Endothelial cell of umbilical vein (primary cell): ENCODE data around the gene DLL1. TPM values are rescaled to one million over a fixed set of nuclear protein-coding genes. Genes with fewer than 3 reads are reported as not detected.

Source experiments
- BruUV-seq: library from RNA; stranded (reverse); fragments of 400-500 nt; replicated peaks from 2 replicates; lab custom pipeline; 2021; lab: Mats Ljungman, UMichigan
- CTCF ChIA-PET: fragments of 300-600, 350-600 bp; sonication (Branson Sonifier 250); formaldehyde crosslinking; loops from one replicate; lab custom pipeline; 2021; ENCODE audit warnings: antibody characterized with exemption, inconsistent platforms; lab: Charles Lee
- POLR2A ChIA-PET: fragments of 300-600, 350-600 bp; sonication (Branson Sonifier 250); formaldehyde crosslinking; loops from one replicate; lab custom pipeline; 2021; ENCODE audit warnings: antibody characterized with exemption, inconsistent platforms; lab: Charles Lee
- DNase-seq: peaks from one replicate; pipeline ENCODE4 v3.0.0-alpha.2; 2011; ENCODE audit warnings: low read depth, low spot score
- FAIRE-seq: peaks from 2 replicates; lab custom pipeline; 2011; peaks lifted over from hg19 to GRCh38; lab: Jason Lieb, UNC
- H2AFZ ChIP-seq: 2 replicates; pipeline ENCODE4 v1.6.0; 2012; ENCODE audit warnings: low read depth, low read length, control low read depth, inconsistent platforms
- H3K27ac ChIP-seq: 2 replicates; pipeline ENCODE4 v1.5.1; 2011; ENCODE audit warnings: low read depth, mild to moderate bottlenecking, control low read depth, low read length, moderate library complexity; ENCODE audit not compliant: insufficient read depth
- H3K27me3 ChIP-seq, 2 experiments: 2 replicates each; pipeline versions ENCODE4 v1.6.0 to v1.6.1; 2011; ENCODE audit warnings: low read length in 2 of 2, mixed read lengths in 1 of 2; ENCODE audit not compliant: control insufficient read depth in 2 of 2, insufficient read depth in 2 of 2
- H3K36me3 ChIP-seq, 2 experiments: 2 replicates in 1 of 2; 3 replicates in 1 of 2; pipeline ENCODE4 v1.5.1; 2011; ENCODE audit warnings: low read length in 2 of 2, mild to moderate bottlenecking in 1 of 2, moderate library complexity in 1 of 2; ENCODE audit not compliant: control insufficient read depth in 2 of 2, insufficient read depth in 2 of 2; ENCODE audit errors: extremely low read depth in 1 of 2
- H3K4me1 ChIP-seq: 3 replicates; pipeline ENCODE4 v1.5.1; 2011; ENCODE audit warnings: mild to moderate bottlenecking, low read length; ENCODE audit not compliant: control insufficient read depth, insufficient read depth; ENCODE audit errors: extremely low read depth
- H3K4me2 ChIP-seq: 2 replicates; pipeline ENCODE4 v1.6.1; 2011; ENCODE audit warnings: low read length, control low read depth, mixed read lengths; ENCODE audit not compliant: insufficient read depth
- H3K4me3 ChIP-seq, 3 experiments: fragments of 200-600 bp in 1 of 3; sonication (generic), shearing (Covaris generic) in 1 of 3; replicated peaks in 1 of 3; 2 replicates each; pipeline ENCODE4 v1.5.1; 2011 to 2016; ENCODE audit warnings: control low read depth in 3 of 3, low read length in 3 of 3, mild to moderate bottlenecking in 2 of 3, inconsistent platforms in 1 of 3, low read depth in 1 of 3, moderate library complexity in 1 of 3; ENCODE audit not compliant: insufficient read depth in 1 of 3
- H3K79me2 ChIP-seq: 2 replicates; pipeline ENCODE4 v1.6.0; 2012; ENCODE audit warnings: low read length, inconsistent platforms; ENCODE audit not compliant: control insufficient read depth, insufficient read depth
- H3K9ac ChIP-seq: replicated peaks from 2 replicates; pipeline ENCODE3; 2011; ENCODE audit warnings: low read length, control low read depth; ENCODE audit not compliant: insufficient read depth; ENCODE audit errors: extremely low read depth
- H3K9me1 ChIP-seq: replicated peaks from 3 replicates; pipeline ENCODE4 v1.6.0; 2011; ENCODE audit warnings: mild to moderate bottlenecking, low read length; ENCODE audit not compliant: control insufficient read depth, insufficient read depth; ENCODE audit errors: extremely low read depth
- H3K9me3 ChIP-seq: replicated peaks from 2 replicates; pipeline ENCODE4 v1.5.1; 2012; ENCODE audit warnings: low read length, inconsistent platforms; ENCODE audit not compliant: control insufficient read depth, insufficient read depth
- H4K20me1 ChIP-seq: replicated peaks from 2 replicates; pipeline ENCODE3; 2011; ENCODE audit warnings: mild to moderate bottlenecking, low read length; ENCODE audit not compliant: control insufficient read depth, insufficient read depth; ENCODE audit errors: extremely low read depth
- EZH2 ChIP-seq: IDR thresholded peaks from 2 replicates; pipeline ENCODE4 v1.6.1; 2012; ENCODE audit warnings: borderline replicate concordance, low read depth, mild to moderate bottlenecking, moderate library complexity, low read length, inconsistent platforms; ENCODE audit not compliant: severe bottlenecking
- FOS ChIP-seq: IDR thresholded peaks from 2 replicates; pipeline ENCODE4 v1.6.1; 2011; ENCODE audit warnings: mild to moderate bottlenecking, low read length, moderate library complexity, borderline replicate concordance; ENCODE audit not compliant: insufficient read depth
- GATA2 ChIP-seq: IDR thresholded peaks from 2 replicates; pipeline ENCODE4 v1.7.0; 2011; ENCODE audit warnings: low read depth, mild to moderate bottlenecking, moderate library complexity, mixed read lengths, low read length; ENCODE audit not compliant: insufficient read length, insufficient read depth
- JUN ChIP-seq: IDR thresholded peaks from 2 replicates; pipeline ENCODE4 v1.6.1; 2011; ENCODE audit warnings: borderline replicate concordance, low read depth; ENCODE audit not compliant: insufficient read length, insufficient read depth
- MAX ChIP-seq: IDR thresholded peaks from 2 replicates; pipeline ENCODE4 v1.6.1; 2011; ENCODE audit not compliant: insufficient read depth, insufficient read length
- MYC ChIP-seq: IDR thresholded peaks from one replicate; pipeline ENCODE4 v1.6.1; 2011; ENCODE audit warnings: mild to moderate bottlenecking, low read depth, low read length
- POLR2A ChIP-seq: IDR thresholded peaks from 2 replicates; pipeline ENCODE4 v1.6.1; 2012; ENCODE audit warnings: low read depth, mild to moderate bottlenecking, control low read depth, low read length
- POLR2AphosphoS5 ChIP-seq: IDR thresholded peaks from 2 replicates; pipeline ENCODE4 v1.6.1; 2012; ENCODE audit warnings: low read depth, mild to moderate bottlenecking, control low read depth, low read length, moderate library complexity; ENCODE audit not compliant: insufficient read depth
- dilution Hi-C: fragments of 300-500 bp; cut with MboI; formaldehyde crosslinking; loops from one replicate; pipeline ENCODE4 v1.15.0; 2019; ENCODE audit warnings: low sequenced_read_pairs; ENCODE audit not compliant: extremely low pct_ligation_motif_present
- intact Hi-C: fragments of 100-400 bp; cut with micrococcal nuclease; formaldehyde crosslinking; loops from one replicate; pipeline ENCODE4 v1.10.0; 2022
- polyA plus RNA-seq, 4 experiments: library from polyadenylated mRNA; depleted of rRNA in 3 of 4; stranded (reverse) in 3 of 4; unstranded in 1 of 4; fragments of >200 nt; gene quantifications; 2 replicates each; pipeline versions ENCODE4 v1.2.1 to v1.2.3, GENCODE V29; 2011 to 2012; ENCODE audit warnings: missing spikeins in 1 of 4
- total RNA-seq: library from RNA; stranded (reverse); gene quantifications from 2 replicates; pipeline ENCODE4 v1.2.3, GENCODE V29; 2021
- TF ChIP-seq, protein P1 (sequence below), 2 donors: IDR thresholded peaks; 1 replicate in 1 of 2; 2 replicates in 1 of 2; pipeline ENCODE4 v1.5.1; 2011; ENCODE audit warnings: low read length in 2 of 2, mild to moderate bottlenecking in 2 of 2, moderate library complexity in 2 of 2, control low read depth in 1 of 2, inconsistent platforms in 1 of 2, low read depth in 1 of 2; ENCODE audit not compliant: insufficient read depth in 1 of 2; ENCODE audit errors: extremely low read depth in 1 of 2

DLL1 gene
- total and polyA plus RNA-seq, 2 donors (not counting 3 experiments of a cell fraction or from before 2014, with no cell fraction given), result 1.4 to 2.3 TPM

DNA sequence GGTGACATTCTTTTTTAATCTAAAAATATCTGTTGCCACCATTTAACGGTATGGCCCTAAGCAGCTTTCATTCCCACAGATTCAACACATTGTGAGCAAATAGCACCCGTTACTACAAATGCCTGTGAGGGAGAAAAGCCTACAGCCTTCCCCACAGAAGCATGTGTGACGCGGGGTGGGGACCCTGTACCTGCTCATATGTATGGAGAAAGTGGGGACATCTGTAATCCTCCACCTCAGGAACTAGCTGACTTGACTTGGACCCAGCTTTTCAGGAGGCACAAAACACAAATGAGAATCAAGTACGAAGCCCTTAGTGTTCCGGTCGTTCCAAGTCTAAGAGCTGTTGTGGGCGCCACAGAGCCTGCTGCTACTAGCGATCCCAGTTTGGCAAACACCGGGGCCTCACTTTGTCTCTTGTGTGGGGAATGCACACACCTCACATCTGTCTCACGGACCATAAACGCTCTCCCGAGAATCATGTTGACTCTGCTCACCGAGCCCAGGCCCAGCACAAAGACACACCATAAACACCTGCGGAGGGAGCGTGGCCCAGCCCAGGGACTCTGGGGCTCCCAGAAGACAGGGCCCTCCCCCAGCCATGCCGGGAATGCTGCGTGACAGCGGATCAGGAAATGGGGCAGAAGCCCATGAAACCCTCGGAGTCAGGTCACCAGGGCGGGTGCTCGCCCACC lies 21.6 kb downstream of the DLL1 start:
- Histone ChIP-seq H4K20me1 (no peaks in the 10 kb centered on the region), H3K79me2 (no peaks in the 10 kb centered on the region), H3K27me3 (peaks cover 2 to 3% of the 10 kb centered on the region in 2 experiments), H3K27ac (no peak overlapping the region), H3K4me2 (no peak overlapping the region), H3K4me1 (no peaks in the 10 kb centered on the region), H3K9me3 (no peaks in the 10 kb centered on the region), H2AFZ (no peak overlapping the region), H3K9me1 (no peaks in the 10 kb centered on the region), H3K36me3 (no peaks in the 10 kb centered on the region), H3K4me3 (no peak overlapping the region), H3K9ac (no peak overlapping the region)
- no peak for DNase-seq
- dilution Hi-C loops (no loop called here), intact Hi-C loops (no loop called here)
- BruUV-seq, result no TSS peak
- ChIA-PET CTCF (interaction anchor here (1.2 to 2.1 kb wide), 2 partner anchors 248 to 438 kb away, joined by 3 to 7 read pairs; no protein-coding TSS in a partner anchor), POLR2A (no interaction called here)
- no peak for FAIRE-seq
- TF ChIP-seq, protein P1, sequence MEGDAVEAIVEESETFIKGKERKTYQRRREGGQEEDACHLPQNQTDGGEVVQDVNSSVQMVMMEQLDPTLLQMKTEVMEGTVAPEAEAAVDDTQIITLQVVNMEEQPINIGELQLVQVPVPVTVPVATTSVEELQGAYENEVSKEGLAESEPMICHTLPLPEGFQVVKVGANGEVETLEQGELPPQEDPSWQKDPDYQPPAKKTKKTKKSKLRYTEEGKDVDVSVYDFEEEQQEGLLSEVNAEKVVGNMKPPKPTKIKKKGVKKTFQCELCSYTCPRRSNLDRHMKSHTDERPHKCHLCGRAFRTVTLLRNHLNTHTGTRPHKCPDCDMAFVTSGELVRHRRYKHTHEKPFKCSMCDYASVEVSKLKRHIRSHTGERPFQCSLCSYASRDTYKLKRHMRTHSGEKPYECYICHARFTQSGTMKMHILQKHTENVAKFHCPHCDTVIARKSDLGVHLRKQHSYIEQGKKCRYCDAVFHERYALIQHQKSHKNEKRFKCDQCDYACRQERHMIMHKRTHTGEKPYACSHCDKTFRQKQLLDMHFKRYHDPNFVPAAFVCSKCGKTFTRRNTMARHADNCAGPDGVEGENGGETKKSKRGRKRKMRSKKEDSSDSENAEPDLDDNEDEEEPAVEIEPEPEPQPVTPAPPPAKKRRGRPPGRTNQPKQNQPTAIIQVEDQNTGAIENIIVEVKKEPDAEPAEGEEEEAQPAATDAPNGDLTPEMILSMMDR (IDR thresholded peaks at IDR 0.05; ENCODE audit: extremely low read depth in 1 of 2, insufficient read depth in 1 of 2, low read depth in 1 of 2, low read length in 2 of 2), result no peak
- TF ChIP-seq JUN, result no peak
- TF ChIP-seq POLR2A, result no peak
- TF ChIP-seq FOS, result no peak
- TF ChIP-seq MYC, result no peak
- TF ChIP-seq MAX, result no peak
- no peak for TF ChIP-seq POLR2AphosphoS5
- no peak for TF ChIP-seq EZH2
- no peak for TF ChIP-seq GATA2
